ENCODE measurements around the gene LILRA5. TPM values are rescaled to one million over a fixed set of nuclear protein-coding genes. Genes with fewer than 3 reads are reported as not detected.

Gene LILRA5
- total and polyA plus RNA-seq, 2 donors: 1.5 to 9.2 TPM

- H3K27me3 ChIP-seq (ENCODE audit: control insufficient read depth in 2 of 2, insufficient read depth in 1 of 2, low read length in 1 of 2): no peaks in the 10 kb centered on the region
- H3K36me3 ChIP-seq (ENCODE audit: control insufficient read depth in 2 of 2, insufficient read depth in 2 of 2, low read length in 1 of 2): peaks cover 32% of the 10 kb centered on the region in 2 donors
- no peak for DNase-seq (ENCODE audit: low read depth in 6 of 9, low spot score in 9 of 9)
- peak overlapping the region in 1 of 2 donors; percentile 14 for H3K27ac ChIP-seq (ENCODE audit: low read depth in 1 of 2, low read length in 1 of 2)
- no peaks in the 10 kb centered on the region for H3K9me3 ChIP-seq (ENCODE audit: control insufficient read depth in 2 of 2, insufficient read depth in 1 of 2, low read length in 1 of 2)
- 55% methylated on average over 7 of the region's 7 CpGs for WGBS
- peaks cover 0 to 16% of the 10 kb centered on the region in 2 donors for H3K4me1 ChIP-seq (ENCODE audit: control insufficient read depth in 2 of 2, insufficient read depth in 2 of 2, low read length in 2 of 2)
- no peak overlapping the region for H3K4me3 ChIP-seq (ENCODE audit: low read length in 2 of 2)
Measured at GRCh38 chr19:54352041-54352440, 39.1 kb upstream of the LILRA5 start.

- peak overlapping the region in 1 of 2 donors; percentile 55 for H3K27ac ChIP-seq (ENCODE audit: low read depth in 1 of 2, low read length in 1 of 2)
- DNase-seq (ENCODE audit: low read depth in 6 of 9, low spot score in 9 of 9): no peak
- H3K4me3 ChIP-seq (ENCODE audit: low read length in 2 of 2): no peak overlapping the region
- H3K4me1 ChIP-seq (ENCODE audit: control insufficient read depth in 2 of 2, insufficient read depth in 2 of 2, low read length in 2 of 2): peaks cover 0 to 16% of the 10 kb centered on the region in 2 donors
- no peaks in the 10 kb centered on the region for H3K27me3 ChIP-seq (ENCODE audit: control insufficient read depth in 2 of 2, insufficient read depth in 1 of 2, low read length in 1 of 2)
- H3K9me3 ChIP-seq (ENCODE audit: control insufficient read depth in 2 of 2, insufficient read depth in 1 of 2, low read length in 1 of 2): peaks cover 0 to 2% of the 10 kb centered on the region in 2 donors
- 35% methylated on average over 2 of the region's 2 CpGs for WGBS
- H3K36me3 ChIP-seq (ENCODE audit: control insufficient read depth in 2 of 2, insufficient read depth in 2 of 2, low read length in 1 of 2): peaks cover 26% of the 10 kb centered on the region in 2 donors
Measured at GRCh38 chr19:54351474-54351873, 38.5 kb upstream of the LILRA5 start.

- Histone ChIP-seq H3K27me3 (ENCODE audit: control insufficient read depth in 2 of 2, insufficient read depth in 1 of 2, low read length in 1 of 2) (no peaks in the 10 kb centered on the region), H3K4me3 (ENCODE audit: low read length in 2 of 2) (no peak overlapping the region), H3K4me1 (ENCODE audit: control insufficient read depth in 2 of 2, insufficient read depth in 2 of 2, low read length in 2 of 2) (peaks cover 0 to 2% of the 10 kb centered on the region in 2 donors), H3K27ac (ENCODE audit: low read depth in 1 of 2, low read length in 1 of 2) (no peak overlapping the region), H3K36me3 (ENCODE audit: control insufficient read depth in 2 of 2, insufficient read depth in 2 of 2, low read length in 1 of 2) (no peaks in the 10 kb centered on the region), H3K9me3 (ENCODE audit: control insufficient read depth in 2 of 2, insufficient read depth in 1 of 2, low read length in 1 of 2) (peaks cover 0 to 2% of the 10 kb centered on the region in 2 donors)
- no peak for DNase-seq (ENCODE audit: low read depth in 6 of 9, low spot score in 9 of 9)
- 70% methylated on average over 6 of the region's 6 CpGs for WGBS
Measured at GRCh38 chr19:54345938-54346386, 33.0 kb upstream of the LILRA5 start.

- Histone ChIP-seq H3K4me1 (ENCODE audit: control insufficient read depth in 2 of 2, insufficient read depth in 2 of 2, low read length in 2 of 2) (no peaks in the 10 kb centered on the region), H3K9me3 (ENCODE audit: control insufficient read depth in 2 of 2, insufficient read depth in 1 of 2, low read length in 1 of 2) (peaks cover 0 to 2% of the 10 kb centered on the region in 2 donors), H3K27me3 (ENCODE audit: control insufficient read depth in 2 of 2, insufficient read depth in 1 of 2, low read length in 1 of 2) (no peaks in the 10 kb centered on the region), H3K4me3 (ENCODE audit: low read length in 2 of 2) (no peak overlapping the region), H3K36me3 (ENCODE audit: control insufficient read depth in 2 of 2, insufficient read depth in 2 of 2, low read length in 1 of 2) (no peaks in the 10 kb centered on the region), H3K27ac (ENCODE audit: low read depth in 1 of 2, low read length in 1 of 2) (no peak overlapping the region)
- no peak for DNase-seq (ENCODE audit: low read depth in 6 of 9, low spot score in 9 of 9)
- WGBS: 92% methylated on average over 4 of the region's 4 CpGs
Measured at GRCh38 chr19:54343868-54344267, 30.9 kb upstream of the LILRA5 start.

- no peak for DNase-seq (ENCODE audit: low read depth in 6 of 9, low spot score in 9 of 9)
- Histone ChIP-seq H3K27ac (ENCODE audit: low read depth in 1 of 2, low read length in 1 of 2) (no peak overlapping the region), H3K4me1 (ENCODE audit: control insufficient read depth in 2 of 2, insufficient read depth in 2 of 2, low read length in 2 of 2) (no peaks in the 10 kb centered on the region), H3K4me3 (ENCODE audit: low read length in 2 of 2) (no peak overlapping the region), H3K36me3 (ENCODE audit: control insufficient read depth in 2 of 2, insufficient read depth in 2 of 2, low read length in 1 of 2) (no peaks in the 10 kb centered on the region), H3K27me3 (ENCODE audit: control insufficient read depth in 2 of 2, insufficient read depth in 1 of 2, low read length in 1 of 2) (no peaks in the 10 kb centered on the region), H3K9me3 (ENCODE audit: control insufficient read depth in 2 of 2, insufficient read depth in 1 of 2, low read length in 1 of 2) (no peaks in the 10 kb centered on the region)
- 89% methylated on average over 8 of the region's 8 CpGs for WGBS
Measured at GRCh38 chr19:54341295-54341694, 28.3 kb upstream of the LILRA5 start.

- no peak overlapping the region for H3K27ac ChIP-seq (ENCODE audit: low read depth in 1 of 2, low read length in 1 of 2)
- no peaks in the 10 kb centered on the region for H3K36me3 ChIP-seq (ENCODE audit: control insufficient read depth in 2 of 2, insufficient read depth in 2 of 2, low read length in 1 of 2)
- H3K9me3 ChIP-seq (ENCODE audit: control insufficient read depth in 2 of 2, insufficient read depth in 1 of 2, low read length in 1 of 2): no peaks in the 10 kb centered on the region
- H3K27me3 ChIP-seq (ENCODE audit: control insufficient read depth in 2 of 2, insufficient read depth in 1 of 2, low read length in 1 of 2): no peaks in the 10 kb centered on the region
- H3K4me1 ChIP-seq (ENCODE audit: control insufficient read depth in 2 of 2, insufficient read depth in 2 of 2, low read length in 2 of 2): no peaks in the 10 kb centered on the region
- 38% methylated on average over 9 of the region's 9 CpGs for WGBS
- H3K4me3 ChIP-seq (ENCODE audit: low read length in 2 of 2): no peak overlapping the region
- DNase-seq (ENCODE audit: low read depth in 6 of 9, low spot score in 9 of 9): no peak
Measured at GRCh38 chr19:54339646-54340358, 26.8 kb upstream of the LILRA5 start.

- no peaks in the 10 kb centered on the region for H3K4me1 ChIP-seq (ENCODE audit: control insufficient read depth in 2 of 2, insufficient read depth in 2 of 2, low read length in 2 of 2)
Measured at GRCh38 chr19:54338521-54338920, 25.6 kb upstream of the LILRA5 start.

GRCh38 chr19:54337858-54338230, 24.9 kb upstream of the LILRA5 start:
- no peak overlapping the region for H3K27ac ChIP-seq (ENCODE audit: low read depth in 1 of 2, low read length in 1 of 2)
- WGBS: 98% methylated on average over 9 of the region's 9 CpGs

More at GRCh38 chr19:54338521-54338920, 25.6 kb upstream of the LILRA5 start:
- Histone ChIP-seq H3K4me3 (ENCODE audit: low read length in 2 of 2) (no peak overlapping the region), H3K27ac (ENCODE audit: low read depth in 1 of 2, low read length in 1 of 2) (no peak overlapping the region), H3K9me3 (ENCODE audit: control insufficient read depth in 2 of 2, insufficient read depth in 1 of 2, low read length in 1 of 2) (no peaks in the 10 kb centered on the region), H3K27me3 (ENCODE audit: control insufficient read depth in 2 of 2, insufficient read depth in 1 of 2, low read length in 1 of 2) (no peaks in the 10 kb centered on the region), H3K36me3 (ENCODE audit: control insufficient read depth in 2 of 2, insufficient read depth in 2 of 2, low read length in 1 of 2) (no peaks in the 10 kb centered on the region)
- WGBS: 96% methylated on average over 6 of the region's 6 CpGs
- no peak for DNase-seq (ENCODE audit: low read depth in 6 of 9, low spot score in 9 of 9)

GRCh38 chr19:54336893-54337857, 24.2 kb upstream of the LILRA5 start:
- WGBS: 95% methylated on average over 34 of the region's 34 CpGs
- DNase-seq (ENCODE audit: low read depth in 6 of 9, low spot score in 9 of 9): no peak
- no peaks in the 10 kb centered on the region for H3K4me1 ChIP-seq (ENCODE audit: control insufficient read depth in 2 of 2, insufficient read depth in 2 of 2, low read length in 2 of 2)
- H3K27ac ChIP-seq (ENCODE audit: low read depth in 1 of 2, low read length in 1 of 2): no peak overlapping the region
- H3K9me3 ChIP-seq (ENCODE audit: control insufficient read depth in 2 of 2, insufficient read depth in 1 of 2, low read length in 1 of 2): no peaks in the 10 kb centered on the region
- H3K4me3 ChIP-seq (ENCODE audit: low read length in 2 of 2): no peak overlapping the region
- no peaks in the 10 kb centered on the region for H3K36me3 ChIP-seq (ENCODE audit: control insufficient read depth in 2 of 2, insufficient read depth in 2 of 2, low read length in 1 of 2)
- no peaks in the 10 kb centered on the region for H3K27me3 ChIP-seq (ENCODE audit: control insufficient read depth in 2 of 2, insufficient read depth in 1 of 2, low read length in 1 of 2)

More at GRCh38 chr19:54337858-54338230, 24.9 kb upstream of the LILRA5 start:
- Histone ChIP-seq H3K4me1 (ENCODE audit: control insufficient read depth in 2 of 2, insufficient read depth in 2 of 2, low read length in 2 of 2) (no peaks in the 10 kb centered on the region), H3K4me3 (ENCODE audit: low read length in 2 of 2) (no peak overlapping the region), H3K36me3 (ENCODE audit: control insufficient read depth in 2 of 2, insufficient read depth in 2 of 2, low read length in 1 of 2) (no peaks in the 10 kb centered on the region), H3K27me3 (ENCODE audit: control insufficient read depth in 2 of 2, insufficient read depth in 1 of 2, low read length in 1 of 2) (no peaks in the 10 kb centered on the region), H3K9me3 (ENCODE audit: control insufficient read depth in 2 of 2, insufficient read depth in 1 of 2, low read length in 1 of 2) (no peaks in the 10 kb centered on the region)
- DNase-seq (ENCODE audit: low read depth in 6 of 9, low spot score in 9 of 9): no peak
